H1 (cell line): ENCODE results near the gene RNF133. TPM values are rescaled to one million over a fixed set of nuclear protein-coding genes. Genes with fewer than 3 reads are reported as not detected.
"Not testable (repeated sequence)": the region's sequence is repeated elsewhere in the genome, so short reads cannot be mapped to it uniquely, and the experiment has no call there.

Source experiments
- CTCF ChIA-PET: fragments of 300-600 bp; sonication (Branson Sonifier 250); formaldehyde crosslinking; loops from one replicate; lab custom pipeline; 2021; ENCODE audit not compliant: partially characterized antibody; lab: Charles Lee
- POLR2A ChIA-PET: fragments of 300-600 bp; sonication (Branson Sonifier 250); formaldehyde crosslinking; loops from one replicate; lab custom pipeline; 2021; ENCODE audit warnings: inconsistent platforms; ENCODE audit not compliant: partially characterized antibody; lab: Charles Lee
- DNase-seq, 2 experiments: peaks; one replicate each; pipeline versions ENCODE4 v3.0.0 to v3.0.0-alpha.2; 2010 to 2022; ENCODE audit warnings: low spot score in 2 of 2, low read depth in 1 of 2, mixed read lengths in 1 of 2
- FAIRE-seq: peaks from 2 replicates; lab custom pipeline; 2011; peaks lifted over from hg19 to GRCh38; lab: Jason Lieb, UNC
- H2AFZ ChIP-seq: 2 replicates; pipeline ENCODE4 v1.8.1; 2012; ENCODE audit warnings: low read length, inconsistent platforms
- H2AK5ac ChIP-seq: 2 replicates; pipeline ENCODE4 v1.6.1; 2013; ENCODE audit warnings: low read depth, low read length
- H2BK120ac ChIP-seq: replicated peaks from 2 replicates; pipeline ENCODE3; 2013; ENCODE audit warnings: low read depth, low read length, inconsistent platforms
- H2BK12ac ChIP-seq: 2 replicates; pipeline ENCODE4 v1.6.1; 2013; ENCODE audit warnings: low read depth, low read length
- H2BK15ac ChIP-seq: 2 replicates; pipeline ENCODE4 v1.6.1; 2013; ENCODE audit warnings: low read length
- H2BK20ac ChIP-seq: 2 replicates; pipeline ENCODE4 v1.6.1; 2013; ENCODE audit warnings: low read length
- H2BK5ac ChIP-seq: 2 replicates; pipeline ENCODE4 v1.6.1; 2013; ENCODE audit warnings: low read depth, low read length
- H3K14ac ChIP-seq: 2 replicates; pipeline ENCODE4 v1.6.1; 2013; ENCODE audit warnings: inconsistent platforms; ENCODE audit not compliant: insufficient read length
- H3K18ac ChIP-seq: 2 replicates; pipeline ENCODE4 v1.6.1; 2013; ENCODE audit warnings: low read length; ENCODE audit errors: extremely low read depth
- H3K23ac ChIP-seq: 2 replicates; pipeline ENCODE4 v1.6.1; 2013; ENCODE audit warnings: inconsistent platforms; ENCODE audit not compliant: insufficient read length
- H3K23me2 ChIP-seq: 2 replicates; pipeline ENCODE4 v1.6.1; 2013; ENCODE audit warnings: low read depth, low read length
- H3K27ac ChIP-seq: 2 replicates; pipeline ENCODE4 v1.6.1; 2011; ENCODE audit warnings: low read depth, low read length, inconsistent platforms
- H3K27me3 ChIP-seq, 4 experiments: replicated peaks in 1 of 4; 1 replicate in 1 of 4; 2 replicates in 3 of 4; pipeline versions ENCODE4 v1.6.1 to v1.8.1; 2011 to 2013; ENCODE audit warnings: low read length in 3 of 4, mild to moderate bottlenecking in 3 of 4, inconsistent platforms in 2 of 4, mixed read lengths in 2 of 4, moderate library complexity in 1 of 4; ENCODE audit not compliant: control insufficient read depth in 3 of 4, insufficient read depth in 3 of 4; ENCODE audit errors: extremely low read depth in 1 of 4
- H3K36me3 ChIP-seq, 4 experiments: 2 replicates each; pipeline versions ENCODE4 v1.6.1 to v1.8.1; 2011 to 2013; ENCODE audit warnings: mild to moderate bottlenecking in 4 of 4, low read length in 3 of 4, moderate library complexity in 2 of 4, control low read depth in 1 of 4, inconsistent platforms in 1 of 4; ENCODE audit not compliant: insufficient read depth in 4 of 4, control insufficient read depth in 2 of 4
- H3K4ac ChIP-seq: replicated peaks from 2 replicates; pipeline ENCODE3; 2013; ENCODE audit warnings: low read length, low read depth, mixed read lengths, inconsistent platforms; ENCODE audit not compliant: insufficient read length
- H3K4me1 ChIP-seq, 4 experiments: replicated peaks in 1 of 4; 1 replicate in 1 of 4; 2 replicates in 3 of 4; pipeline versions ENCODE4 v1.6.1 to v1.8.1; 2011 to 2013; ENCODE audit warnings: low read length in 3 of 4, inconsistent platforms in 2 of 4, mixed read lengths in 1 of 4; ENCODE audit not compliant: insufficient read depth in 4 of 4, control insufficient read depth in 3 of 4
- H3K4me2 ChIP-seq, 2 experiments: 2 replicates each; pipeline versions ENCODE4 v1.6.1 to v1.8.1; 2011 to 2013; ENCODE audit warnings: low read depth in 2 of 2, low read length in 2 of 2, control low read depth in 1 of 2, inconsistent platforms in 1 of 2, mild to moderate bottlenecking in 1 of 2; ENCODE audit not compliant: insufficient read depth in 1 of 2
- H3K4me3 ChIP-seq, 4 experiments: fragments of 200-600, 300-600 bp in 1 of 4; sonication (generic), shearing (Covaris generic), sonication (Bioruptor Twin) in 1 of 4; 2 replicates each; pipeline versions ENCODE4 v1.5.1 to v1.8.1; 2011 to 2016; ENCODE audit warnings: low read length in 4 of 4, low read depth in 3 of 4, control low read depth in 2 of 4, inconsistent platforms in 2 of 4, mild to moderate bottlenecking in 2 of 4, mixed read lengths in 1 of 4, moderate library complexity in 1 of 4; ENCODE audit not compliant: insufficient read depth in 2 of 4; ENCODE audit errors: extremely low read depth in 1 of 4
- H3K56ac ChIP-seq: replicated peaks from 2 replicates; pipeline ENCODE3; 2013; ENCODE audit warnings: low read depth, mild to moderate bottlenecking, mixed read lengths, low read length, inconsistent platforms; ENCODE audit not compliant: insufficient read length
- H3K79me1 ChIP-seq: 2 replicates; pipeline ENCODE4 v1.6.1; 2013; ENCODE audit warnings: low read depth, low read length, control low read depth
- H3K79me2 ChIP-seq, 2 experiments: 2 replicates each; pipeline versions ENCODE4 v1.6.1 to v1.8.1; 2012 to 2013; ENCODE audit warnings: low read length in 2 of 2, mild to moderate bottlenecking in 2 of 2, inconsistent platforms in 1 of 2; ENCODE audit not compliant: insufficient read depth in 2 of 2, control insufficient read depth in 1 of 2
- H3K9ac ChIP-seq, 4 experiments: replicated peaks in 1 of 4; 1 replicate in 1 of 4; 2 replicates in 3 of 4; pipeline versions ENCODE4 v1.6.1 to v1.8.1; 2011 to 2013; ENCODE audit warnings: low read depth in 3 of 4, low read length in 3 of 4, control low read depth in 2 of 4, mild to moderate bottlenecking in 2 of 4, moderate library complexity in 2 of 4, inconsistent platforms in 1 of 4; ENCODE audit errors: extremely low read depth in 1 of 4
- H3K9me3 ChIP-seq, 2 experiments: 2 replicates each; pipeline versions ENCODE4 v1.6.1 to v1.8.1; 2012 to 2013; ENCODE audit warnings: mild to moderate bottlenecking in 2 of 2, moderate library complexity in 2 of 2, control low read depth in 1 of 2, inconsistent platforms in 1 of 2, low read depth in 1 of 2, low read length in 1 of 2, mixed read lengths in 1 of 2; ENCODE audit not compliant: insufficient read depth in 2 of 2
- H4K20me1 ChIP-seq, 2 experiments: replicated peaks in 1 of 2; 2 replicates each; pipeline versions ENCODE3 to v1.8.1; 2011 to 2013; ENCODE audit warnings: inconsistent platforms in 2 of 2, low read length in 2 of 2, mild to moderate bottlenecking in 1 of 2; ENCODE audit not compliant: insufficient read depth in 2 of 2, control insufficient read depth in 1 of 2
- H4K5ac ChIP-seq: 2 replicates; pipeline ENCODE4 v1.6.1; 2013; ENCODE audit warnings: low read length, low read depth, mixed read lengths, inconsistent platforms; ENCODE audit not compliant: insufficient read length
- H4K8ac ChIP-seq: 2 replicates; pipeline ENCODE4 v1.8.0; 2013; ENCODE audit warnings: mild to moderate bottlenecking, moderate library complexity, low read length, inconsistent platforms; ENCODE audit not compliant: insufficient read depth; ENCODE audit errors: extremely low read depth
- H4K91ac ChIP-seq: replicated peaks from 2 replicates; pipeline ENCODE3; 2013; ENCODE audit warnings: low read length, mixed read lengths, inconsistent platforms; ENCODE audit not compliant: insufficient read length
- BCL11A ChIP-seq, 2 experiments: IDR thresholded peaks; one replicate each; pipeline ENCODE4 v1.6.1; 2011; ENCODE audit warnings: low read depth in 2 of 2, low read length in 2 of 2, mild to moderate bottlenecking in 2 of 2
- CBX5 ChIP-seq: fragments of 300-800, 300-1000 bp; sonication (generic); IDR thresholded peaks from 2 replicates; pipeline ENCODE4 v1.7.1; 2016; ENCODE audit warnings: antibody characterized with exemption, low read length, low read depth
- CEBPB ChIP-seq: IDR thresholded peaks from 2 replicates; pipeline ENCODE4 v1.6.1; 2012; ENCODE audit warnings: low read depth, low read length
- CTBP2 ChIP-seq: IDR thresholded peaks from 2 replicates; pipeline ENCODE4 v1.7.0; 2011; ENCODE audit warnings: borderline replicate concordance, mild to moderate bottlenecking, moderate library complexity, mixed read lengths, low read length; ENCODE audit not compliant: insufficient read depth, insufficient read length
- HDAC2 ChIP-seq, 2 experiments: fragments of 300-600 bp in 1 of 2; sonication (generic) in 1 of 2; IDR thresholded peaks; 2 replicates each; pipeline ENCODE4 v1.6.1; 2011 to 2012; ENCODE audit warnings: low read depth in 2 of 2, low read length in 2 of 2, mild to moderate bottlenecking in 2 of 2, moderate library complexity in 2 of 2, borderline replicate concordance in 1 of 2, inconsistent platforms in 1 of 2
- RFX5 ChIP-seq: IDR thresholded peaks from 2 replicates; pipeline ENCODE4 v1.6.1; 2011; ENCODE audit warnings: low read depth, low read length, improper control_type of control experiment, borderline replicate concordance
- SP4 ChIP-seq: IDR thresholded peaks from 2 replicates; pipeline ENCODE4 v1.6.1; 2012; ENCODE audit warnings: low read length, inconsistent platforms
- WGBS, 2 experiments: shearing (Covaris generic) in 1 of 2; methylation state at CpG; one replicate each; pipeline versions ENCODE4 v1.1.6 to v1.1.7; 2013 to 2015; ENCODE audit warnings: low lambda C conversion rate in 2 of 2, mixed read lengths in 2 of 2, inconsistent platforms in 1 of 2, low coverage in 1 of 2, missing lambda C conversion rate in 1 of 2; ENCODE audit not compliant: insufficient replicate concordance in 2 of 2, insufficient coverage in 1 of 2, insufficient read length in 1 of 2; ENCODE audit errors: extremely low coverage in 1 of 2, missing lambda C conversion rate in 1 of 2; 5-methylcytosine and 5-hydroxymethylcytosine counted together
- polyA plus RNA-seq, 7 experiments: library from polyadenylated mRNA; depleted of rRNA in 3 of 7; stranded (reverse) in 5 of 7; unstranded in 2 of 7; fragments of >200 nt in 5 of 7; fragments of 200-250 nt in 2 of 7; gene quantifications; 1 replicate in 5 of 7; 2 replicates in 1 of 7; 4 replicates in 1 of 7; pipeline versions ENCODE4 v1.2.1 to v1.2.3, GENCODE V29; 2011 to 2013; ENCODE audit warnings: missing spikeins in 2 of 7, mixed read lengths in 2 of 7
- total RNA-seq: library from RNA; stranded (reverse); fragmentation: NEBNext Ultra II Directional; extraction: Animal tissue kit (Norgen Biotek cat#: 25700); gene quantifications from 2 replicates; pipeline ENCODE4 v1.2.1, GENCODE V29; 2021
- TF ChIP-seq, protein P1 (sequence below), 3 experiments: IDR thresholded peaks; 1 replicate in 2 of 3; 2 replicates in 1 of 3; pipeline versions ENCODE4 v1.5.1 to v1.6.1; 2011; ENCODE audit warnings: low read length in 3 of 3, mild to moderate bottlenecking in 3 of 3, inconsistent platforms in 2 of 3, low read depth in 1 of 3, moderate library complexity in 1 of 3; ENCODE audit not compliant: insufficient read depth in 1 of 3; ENCODE audit errors: control extremely low read depth in 1 of 3

The RNF133 gene
- total and polyA plus RNA-seq, 2 of the 8 experiments (the other 6 are each of a cell fraction or from before 2014, with no cell fraction given): 0.09 to 0.39 TPM

- TF ChIP-seq HDAC2 (IDR thresholded peaks at IDR 0.05; ENCODE audit: borderline replicate concordance in 1 of 2, low read depth in 2 of 2, low read length in 2 of 2): no peak
- no peak for TF ChIP-seq BCL11A (IDR thresholded peaks at IDR 0.05; ENCODE audit: low read depth in 2 of 2, low read length in 2 of 2)
- TF ChIP-seq CTBP2: no peak
- no peak for TF ChIP-seq CEBPB
- TF ChIP-seq, protein P1, sequence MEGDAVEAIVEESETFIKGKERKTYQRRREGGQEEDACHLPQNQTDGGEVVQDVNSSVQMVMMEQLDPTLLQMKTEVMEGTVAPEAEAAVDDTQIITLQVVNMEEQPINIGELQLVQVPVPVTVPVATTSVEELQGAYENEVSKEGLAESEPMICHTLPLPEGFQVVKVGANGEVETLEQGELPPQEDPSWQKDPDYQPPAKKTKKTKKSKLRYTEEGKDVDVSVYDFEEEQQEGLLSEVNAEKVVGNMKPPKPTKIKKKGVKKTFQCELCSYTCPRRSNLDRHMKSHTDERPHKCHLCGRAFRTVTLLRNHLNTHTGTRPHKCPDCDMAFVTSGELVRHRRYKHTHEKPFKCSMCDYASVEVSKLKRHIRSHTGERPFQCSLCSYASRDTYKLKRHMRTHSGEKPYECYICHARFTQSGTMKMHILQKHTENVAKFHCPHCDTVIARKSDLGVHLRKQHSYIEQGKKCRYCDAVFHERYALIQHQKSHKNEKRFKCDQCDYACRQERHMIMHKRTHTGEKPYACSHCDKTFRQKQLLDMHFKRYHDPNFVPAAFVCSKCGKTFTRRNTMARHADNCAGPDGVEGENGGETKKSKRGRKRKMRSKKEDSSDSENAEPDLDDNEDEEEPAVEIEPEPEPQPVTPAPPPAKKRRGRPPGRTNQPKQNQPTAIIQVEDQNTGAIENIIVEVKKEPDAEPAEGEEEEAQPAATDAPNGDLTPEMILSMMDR (IDR thresholded peaks at IDR 0.05; ENCODE audit: control extremely low read depth in 1 of 3, insufficient read depth in 1 of 3, low read depth in 1 of 3, low read length in 3 of 3): no peak
- TF ChIP-seq SP4: no peak
- TF ChIP-seq CBX5: no peak
- TF ChIP-seq RFX5: no peak
- TF ChIP-seq, all 59 proteins: peak for 0
These were observed 15.9 kb downstream of the RNF133 start (continued) for GRCh38 chr7:122682815-122683550.

DNA sequence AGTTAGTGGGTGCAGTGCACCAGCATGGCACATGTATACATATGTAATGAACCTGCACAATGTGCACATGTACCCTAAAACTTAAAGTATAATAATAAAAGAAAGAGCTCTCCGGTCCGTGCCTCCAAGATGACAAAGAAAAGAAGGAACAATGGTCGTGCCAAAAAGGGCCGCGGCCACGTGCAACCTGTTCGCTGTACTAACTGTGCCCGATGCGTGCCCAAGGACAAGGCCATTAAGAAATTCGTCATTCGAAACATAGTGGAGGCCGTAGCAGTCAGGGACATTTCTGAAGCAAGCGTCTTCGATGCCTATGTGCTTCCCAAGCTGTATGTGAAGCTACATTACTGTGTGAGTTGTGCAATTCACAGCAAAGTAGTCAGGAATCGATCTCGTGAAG, 17.7 kb downstream of the RNF133 start:
- H3K27ac ChIP-seq, FAIRE-seq, H4K8ac ChIP-seq, H3K9ac ChIP-seq, H2AK5ac ChIP-seq, H3K27me3 ChIP-seq, H2AFZ ChIP-seq, H3K36me3 ChIP-seq, H2BK120ac ChIP-seq, DNase-seq, H2BK15ac ChIP-seq, H3K56ac ChIP-seq, H3K79me1 ChIP-seq, H3K4me2 ChIP-seq, H3K23ac ChIP-seq, POLR2A ChIA-PET, H3K18ac ChIP-seq, H4K5ac ChIP-seq, H4K20me1 ChIP-seq, H3K9me3 ChIP-seq, H2BK5ac ChIP-seq, CTCF ChIA-PET, H3K79me2 ChIP-seq, H4K91ac ChIP-seq, H2BK12ac ChIP-seq, H3K23me2 ChIP-seq, H3K14ac ChIP-seq, H3K4me3 ChIP-seq, H3K4ac ChIP-seq: not testable (repeated sequence)
- Histone ChIP-seq H3K4me1 (peaks cover 8 to 34% (median 23%) of the 10 kb centered on the region in 4 experiments), H2BK20ac (peak overlapping the region; percentile 75; the same call in 1 of the 2 replicates)
- WGBS, 2 experiments: 93% methylated on average over 16 of the region's 16 CpGs; no CpG with 5 or more reads in 1 of the 2 experiments
